GM12874 (cell line): ENCODE results near the gene LSM7.

Experiments used
- CTCF ChIP-seq: IDR thresholded peaks from 2 replicates; pipeline ENCODE4 v1.5.1; 2011; ENCODE audit warnings: low read depth, mild to moderate bottlenecking, control low read depth, low read length, moderate library complexity; ENCODE audit not compliant: insufficient read depth

Gene LSM7

GRCh38 chr19:2273356-2274184, 54.8 kb downstream of the LSM7 start:
- TF ChIP-seq CTCF: peak; percentile 96
